K562 (cell line): ENCODE data around the gene ALKBH8.

Source experiments
- BRCA1 ChIP-seq, 2 experiments: fragments of 450-650 bp in 1 of 2; sonication (generic) in 1 of 2; formaldehyde crosslinking in 1 of 2; IDR thresholded peaks; 2 replicates each; pipeline versions ENCODE4 v1.5.0 to v1.6.1; 2017 to 2020; ENCODE audit warnings: mild to moderate bottlenecking in 1 of 2, missing genetic modification reagents in 1 of 2
- BRF2 ChIP-seq: IDR thresholded peaks from 3 replicates; pipeline ENCODE4 v1.6.1; 2011; ENCODE audit warnings: borderline replicate concordance, mild to moderate bottlenecking; ENCODE audit not compliant: insufficient read length, insufficient read depth
- CTCF ChIP-seq, 3 experiments: IDR thresholded peaks in 2 of 3; conservative IDR thresholded peaks in 1 of 3; 2 replicates each; pipeline ENCODE4 v1.5.1; 2011 to 2012; ENCODE audit warnings: low read length in 3 of 3, mild to moderate bottlenecking in 3 of 3, control low read depth in 2 of 3, improper control_type of control experiment in 1 of 3, inconsistent platforms in 1 of 3, low read depth in 1 of 3, mixed read lengths in 1 of 3, moderate library complexity in 1 of 3; ENCODE audit not compliant: insufficient read depth in 2 of 3
- FOXP1 ChIP-seq: sonication (generic); formaldehyde crosslinking; IDR thresholded peaks from 2 replicates; pipeline ENCODE4 v1.8.0; 2022; ENCODE audit warnings: mild to moderate bottlenecking, missing genetic modification reagents
- MNT ChIP-seq, 2 experiments: fragments of 450-650 bp; conservative IDR thresholded peaks; 2 replicates each; pipeline ENCODE4 v1.6.1; 2017; ENCODE audit warnings: mild to moderate bottlenecking in 2 of 2, moderate library complexity in 2 of 2
- PKNOX1 ChIP-seq: fragments of 450-650 bp; IDR thresholded peaks from 2 replicates; pipeline ENCODE4 v1.6.1; 2016
- POLR2AphosphoS5 ChIP-seq: IDR thresholded peaks from 2 replicates; pipeline ENCODE4 v1.6.1; 2011; ENCODE audit warnings: mild to moderate bottlenecking, low read depth, low read length, moderate library complexity; ENCODE audit not compliant: control insufficient read depth, insufficient read depth
- POLR3A ChIP-seq: IDR thresholded peaks from 2 replicates; pipeline ENCODE4 v1.6.1; 2011; ENCODE audit warnings: borderline replicate concordance, mild to moderate bottlenecking, moderate library complexity; ENCODE audit not compliant: insufficient read length, insufficient read depth; ENCODE audit errors: extremely low read depth
- REST ChIP-seq, 2 experiments: fragments of 450-650 bp; formaldehyde crosslinking in 1 of 2; IDR thresholded peaks; 2 replicates each; pipeline versions ENCODE4 v1.4.0 to v1.6.1; 2014 to 2020; ENCODE audit warnings: mild to moderate bottlenecking in 2 of 2, borderline replicate concordance in 1 of 2, low read depth in 1 of 2
- RFX1 ChIP-seq: fragments of 450-650 bp; IDR thresholded peaks from 2 replicates; pipeline ENCODE4 v1.6.1; 2016; ENCODE audit warnings: mild to moderate bottlenecking, moderate library complexity
- ZBTB8A ChIP-seq: fragments of 450-650 bp; IDR thresholded peaks from 2 replicates; pipeline ENCODE4 v1.6.1; 2018; ENCODE audit warnings: mild to moderate bottlenecking, moderate library complexity; ENCODE audit not compliant: partially characterized antibody
- ZNF174 ChIP-seq: fragments of 250-450 bp; sonication (Bioruptor Pico); IDR thresholded peaks from 2 replicates; pipeline ENCODE4 v1.4.0; 2020; ENCODE audit warnings: mild to moderate bottlenecking

- TF ChIP-seq ZBTB8A (no peak), CTCF (IDR thresholded peaks at IDR 0.05 in 2 of 3, conservative IDR thresholded peaks at IDR 0.05 in 1 of 3; ENCODE audit: insufficient read depth in 2 of 3, low read depth in 1 of 3, low read length in 3 of 3) (no peak), REST (IDR thresholded peaks at IDR 0.05; ENCODE audit: borderline replicate concordance) (no peak), REST (CRISPR knock-in tag; IDR thresholded peaks at IDR 0.05; ENCODE audit: low read depth) (no peak), BRCA1 (IDR thresholded peaks at IDR 0.05) (no peak), BRCA1 (CRISPR knock-in tag; IDR thresholded peaks at IDR 0.05) (no peak), POLR2AphosphoS5 (no peak), MNT (conservative IDR thresholded peaks at IDR 0.05) (no peak), ZNF174 (CRISPR knock-in tag) (no peak), BRF2 (no peak), POLR3A (no peak), PKNOX1 (no peak), FOXP1 (CRISPR knock-in tag) (no peak), RFX1 (no peak)
Measured at GRCh38 chr11:107608809-107609208, 43.3 kb upstream of the ALKBH8 start.
